MM.1S (cell line): ENCODE data around the gene TRIM52.

ENCODE experiments used
- EZH2 ChIP-seq: fragments of 300-600 bp; sonication (generic); optimal IDR thresholded peaks from 2 replicates; pipeline ENCODE3; 2017; ENCODE audit warnings: low read depth, mild to moderate bottlenecking, antibody characterized with exemption, low read length, mixed read lengths
- EZH2phosphoT487 ChIP-seq: fragments of 300-600 bp; sonication (generic); IDR thresholded peaks from 2 replicates; pipeline ENCODE4 v1.6.1; 2018; ENCODE audit warnings: antibody characterized with exemption, low read length
- TF ChIP-seq, protein P1 (sequence below): fragments of 300-600 bp; sonication (generic); IDR thresholded peaks from 2 replicates; pipeline ENCODE4 v1.5.1; 2016; ENCODE audit warnings: antibody characterized with exemption, low read length, mixed read lengths

DNA sequence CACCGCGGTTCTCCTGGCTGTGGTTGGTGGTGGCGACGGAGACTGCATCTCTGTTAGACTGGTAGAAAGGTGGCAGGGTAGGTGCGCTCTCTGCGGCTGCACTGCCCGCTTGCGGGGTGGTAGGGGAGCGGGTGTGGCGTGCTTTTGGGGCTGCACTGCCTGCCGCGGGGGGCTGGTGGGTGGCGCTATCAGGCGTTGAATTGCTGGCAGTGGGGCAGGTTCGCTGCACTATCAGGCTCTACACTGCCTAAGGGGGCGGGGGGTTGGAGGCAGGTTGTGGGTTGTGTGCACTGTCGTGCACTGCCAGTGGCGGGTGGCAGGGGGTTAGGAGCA lies 21.0 kb upstream of the TRIM52 start:
- TF ChIP-seq, protein P1, sequence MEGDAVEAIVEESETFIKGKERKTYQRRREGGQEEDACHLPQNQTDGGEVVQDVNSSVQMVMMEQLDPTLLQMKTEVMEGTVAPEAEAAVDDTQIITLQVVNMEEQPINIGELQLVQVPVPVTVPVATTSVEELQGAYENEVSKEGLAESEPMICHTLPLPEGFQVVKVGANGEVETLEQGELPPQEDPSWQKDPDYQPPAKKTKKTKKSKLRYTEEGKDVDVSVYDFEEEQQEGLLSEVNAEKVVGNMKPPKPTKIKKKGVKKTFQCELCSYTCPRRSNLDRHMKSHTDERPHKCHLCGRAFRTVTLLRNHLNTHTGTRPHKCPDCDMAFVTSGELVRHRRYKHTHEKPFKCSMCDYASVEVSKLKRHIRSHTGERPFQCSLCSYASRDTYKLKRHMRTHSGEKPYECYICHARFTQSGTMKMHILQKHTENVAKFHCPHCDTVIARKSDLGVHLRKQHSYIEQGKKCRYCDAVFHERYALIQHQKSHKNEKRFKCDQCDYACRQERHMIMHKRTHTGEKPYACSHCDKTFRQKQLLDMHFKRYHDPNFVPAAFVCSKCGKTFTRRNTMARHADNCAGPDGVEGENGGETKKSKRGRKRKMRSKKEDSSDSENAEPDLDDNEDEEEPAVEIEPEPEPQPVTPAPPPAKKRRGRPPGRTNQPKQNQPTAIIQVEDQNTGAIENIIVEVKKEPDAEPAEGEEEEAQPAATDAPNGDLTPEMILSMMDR: no peak
- no peak for TF ChIP-seq EZH2phosphoT487
- no peak for TF ChIP-seq EZH2
